ENCODE results near the gene C1orf159.

The C1orf159 gene

GRCh38 chr1:1115786-1116700, at the start of gene C1orf159:
Gene C1orf159, minus strand, starts transcription at chr1:1116089. Its CDS starts 24,546 bp downstream, at chr1:1091543.
- H3K4me2 ChIP-seq (ENCODE audit: low read length), result peak within 1 kb of the TSS; percentile 84
- H3K79me2 ChIP-seq, result no peaks in the 10 kb centered on the region
- TF ChIP-seq, protein P1, sequence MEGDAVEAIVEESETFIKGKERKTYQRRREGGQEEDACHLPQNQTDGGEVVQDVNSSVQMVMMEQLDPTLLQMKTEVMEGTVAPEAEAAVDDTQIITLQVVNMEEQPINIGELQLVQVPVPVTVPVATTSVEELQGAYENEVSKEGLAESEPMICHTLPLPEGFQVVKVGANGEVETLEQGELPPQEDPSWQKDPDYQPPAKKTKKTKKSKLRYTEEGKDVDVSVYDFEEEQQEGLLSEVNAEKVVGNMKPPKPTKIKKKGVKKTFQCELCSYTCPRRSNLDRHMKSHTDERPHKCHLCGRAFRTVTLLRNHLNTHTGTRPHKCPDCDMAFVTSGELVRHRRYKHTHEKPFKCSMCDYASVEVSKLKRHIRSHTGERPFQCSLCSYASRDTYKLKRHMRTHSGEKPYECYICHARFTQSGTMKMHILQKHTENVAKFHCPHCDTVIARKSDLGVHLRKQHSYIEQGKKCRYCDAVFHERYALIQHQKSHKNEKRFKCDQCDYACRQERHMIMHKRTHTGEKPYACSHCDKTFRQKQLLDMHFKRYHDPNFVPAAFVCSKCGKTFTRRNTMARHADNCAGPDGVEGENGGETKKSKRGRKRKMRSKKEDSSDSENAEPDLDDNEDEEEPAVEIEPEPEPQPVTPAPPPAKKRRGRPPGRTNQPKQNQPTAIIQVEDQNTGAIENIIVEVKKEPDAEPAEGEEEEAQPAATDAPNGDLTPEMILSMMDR (IDR thresholded peaks at IDR 0.05), result no peak
- H3K36me3 ChIP-seq (ENCODE audit: control insufficient read depth, insufficient read depth, low read length), result no peaks in the 10 kb centered on the region
- H3K4me1 ChIP-seq, result no peaks in the 10 kb centered on the region
- H3K4me3 ChIP-seq (ENCODE audit: low read depth, low read length), result peak within 1 kb of the TSS; percentile 84
- no peaks in the 10 kb centered on the region for H3K27me3 ChIP-seq (ENCODE audit: control insufficient read depth, insufficient read depth, low read length)
- H3K27ac ChIP-seq, result no peak within 1 kb of the TSS
- H3K9me3 ChIP-seq (ENCODE audit: control insufficient read depth, low read length), result no peaks in the 10 kb centered on the region
- peak within 1 kb of the TSS; percentile 81 for H2AFZ ChIP-seq
- no peak within 1 kb of the TSS for H3K9ac ChIP-seq

GRCh38 chr1:1165485-1165884, 49.6 kb upstream of the C1orf159 start:
- Histone ChIP-seq H3K9ac (no peak overlapping the region), H2AFZ (no peak overlapping the region), H3K4me1 (no peaks in the 10 kb centered on the region), H3K27ac (no peak overlapping the region), H3K4me3 (ENCODE audit: low read depth, low read length) (no peak overlapping the region), H3K4me2 (ENCODE audit: low read length) (no peak overlapping the region), H3K9me3 (ENCODE audit: control insufficient read depth, low read length) (no peaks in the 10 kb centered on the region), H3K36me3 (ENCODE audit: control insufficient read depth, insufficient read depth, low read length) (no peaks in the 10 kb centered on the region), H3K27me3 (ENCODE audit: control insufficient read depth, insufficient read depth, low read length) (no peaks in the 10 kb centered on the region), H3K79me2 (no peaks in the 10 kb centered on the region)
- TF ChIP-seq, protein P1 (IDR thresholded peaks at IDR 0.05), result no peak

GRCh38 chr1:1164701-1165451, 49.0 kb upstream of the C1orf159 start:
- H3K9me3 ChIP-seq (ENCODE audit: control insufficient read depth, low read length), result no peaks in the 10 kb centered on the region
- no peaks in the 10 kb centered on the region for H3K36me3 ChIP-seq (ENCODE audit: control insufficient read depth, insufficient read depth, low read length)
- no peak overlapping the region for H3K4me3 ChIP-seq (ENCODE audit: low read depth, low read length)
- H3K27ac ChIP-seq, result no peak overlapping the region
- no peak overlapping the region for H3K9ac ChIP-seq
- H3K4me2 ChIP-seq (ENCODE audit: low read length), result peak overlapping the region; percentile 96
- no peaks in the 10 kb centered on the region for H3K79me2 ChIP-seq
- no peaks in the 10 kb centered on the region for H3K4me1 ChIP-seq
- H2AFZ ChIP-seq, result no peak overlapping the region
- H3K27me3 ChIP-seq (ENCODE audit: control insufficient read depth, insufficient read depth, low read length), result no peaks in the 10 kb centered on the region
- TF ChIP-seq, protein P1 (IDR thresholded peaks at IDR 0.05), result no peak

- Histone ChIP-seq H3K4me1 (no peaks in the 10 kb centered on the region), H3K36me3 (ENCODE audit: control insufficient read depth, insufficient read depth, low read length) (no peaks in the 10 kb centered on the region), H3K27ac (no peak overlapping the region), H3K9me3 (ENCODE audit: control insufficient read depth, low read length) (no peaks in the 10 kb centered on the region), H3K4me2 (ENCODE audit: low read length) (peak overlapping the region; percentile 96), H3K4me3 (ENCODE audit: low read depth, low read length) (peak overlapping the region; percentile 91), H3K9ac (no peak overlapping the region), H2AFZ (no peak overlapping the region), H3K27me3 (ENCODE audit: control insufficient read depth, insufficient read depth, low read length) (no peaks in the 10 kb centered on the region), H3K79me2 (no peaks in the 10 kb centered on the region)
- TF ChIP-seq, protein P1 (IDR thresholded peaks at IDR 0.05), result no peak
These were observed 48.4 kb upstream of the C1orf159 start for GRCh38 chr1:1164361-1164700.

Measured in parathyroid adenoma (tissue), 2 donors.